T-cell (primary cell): ENCODE data around the gene ATP6V0D1. TPM values are rescaled to one million over a fixed set of nuclear protein-coding genes. Genes with fewer than 3 reads are reported as not detected.

Source experiments
- ATAC-seq, 4 experiments: fragments of 200-7000 bp in 3 of 4; fragments of 150-1000 bp in 1 of 4; cut with Tn5 transposase; replicated peaks in 1 of 4; 1 replicate in 3 of 4; 2 replicates in 1 of 4; pipeline ENCODE4 v1.10.0; 2021; ENCODE audit warnings: moderate library complexity in 3 of 4, mild to moderate bottlenecking in 2 of 4, moderate number of reproducible peaks in 1 of 4
- CTCF ChIA-PET, 2 donors: fragments of 300-600 bp; sonication (Branson Sonifier 250); formaldehyde crosslinking; loops; one replicate each; lab custom pipeline; 2022; ENCODE audit warnings: antibody characterized with exemption in 2 of 2; lab: Charles Lee
- POLR2A ChIA-PET, 2 donors: fragments of 300-600 bp; sonication (Branson Sonifier 250); formaldehyde crosslinking; loops; one replicate each; lab custom pipeline; 2022; ENCODE audit warnings: antibody characterized with exemption in 2 of 2; lab: Charles Lee
- DNase-seq, 35 experiments: peaks; one replicate each; pipeline versions ENCODE4 v3.0.0 to v3.0.0-alpha.2; 2013 to 2023
- H3K27ac ChIP-seq: one replicate; pipeline ENCODE4 v1.5.1; 2013; ENCODE audit warnings: low read length
- H3K27me3 ChIP-seq, 2 experiments: replicated peaks in 1 of 2; 1 replicate in 1 of 2; 2 replicates in 1 of 2; pipeline versions ENCODE4 v1.6.1 to v1.7.0; 2013; ENCODE audit warnings: low read length in 1 of 2, mixed read lengths in 1 of 2; ENCODE audit not compliant: control insufficient read depth in 2 of 2, insufficient read depth in 2 of 2; ENCODE audit errors: extremely low read depth in 1 of 2
- H3K36me3 ChIP-seq, 2 donors: 1 replicate in 1 of 2; 2 replicates in 1 of 2; pipeline versions ENCODE4 v1.6.1 to v1.7.0; 2013; ENCODE audit warnings: low read length in 1 of 2; ENCODE audit not compliant: control insufficient read depth in 2 of 2, insufficient read depth in 1 of 2; ENCODE audit errors: extremely low read depth in 1 of 2
- H3K4me1 ChIP-seq, 2 experiments: 1 replicate in 1 of 2; 2 replicates in 1 of 2; pipeline versions ENCODE4 v1.6.1 to v1.7.0; 2013; ENCODE audit warnings: low read length in 2 of 2, mixed read lengths in 1 of 2; ENCODE audit not compliant: insufficient read depth in 2 of 2, control insufficient read depth in 1 of 2; ENCODE audit errors: extremely low read depth in 1 of 2
- H3K4me3 ChIP-seq, 2 donors: 1 replicate in 1 of 2; 2 replicates in 1 of 2; pipeline versions ENCODE4 v1.5.1 to v1.7.0; 2013; ENCODE audit warnings: mild to moderate bottlenecking in 2 of 2, low read length in 1 of 2, moderate library complexity in 1 of 2; ENCODE audit not compliant: control insufficient read depth in 1 of 2; ENCODE audit errors: extremely low read depth in 1 of 2
- H3K9me3 ChIP-seq: 2 replicates; pipeline ENCODE4 v1.7.0; 2013
- H3K27ac Mint-ChIP-seq, 2 donors: one replicate each; pipeline ENCODE4 v1.8.0; 2020 to 2021; ENCODE audit warnings: mild to moderate bottlenecking in 2 of 2, mixed read lengths in 2 of 2
- H3K27me3 Mint-ChIP-seq, 2 donors: one replicate each; pipeline ENCODE4 v1.8.0; 2021 to 2022; ENCODE audit warnings: mixed read lengths in 2 of 2
- H3K36me3 Mint-ChIP-seq: one replicate; pipeline ENCODE4 v1.8.0; 2021; ENCODE audit warnings: mixed read lengths
- H3K4me1 Mint-ChIP-seq, 3 donors: one replicate each; pipeline ENCODE4 v1.8.0; 2020 to 2022; ENCODE audit warnings: mixed read lengths in 3 of 3, mild to moderate bottlenecking in 1 of 3
- H3K4me3 Mint-ChIP-seq, 3 donors: one replicate each; pipeline ENCODE4 v1.8.0; 2020 to 2022; ENCODE audit warnings: mild to moderate bottlenecking in 3 of 3, mixed read lengths in 3 of 3, moderate library complexity in 3 of 3
- H3K9me3 Mint-ChIP-seq, 3 donors: one replicate each; pipeline ENCODE4 v1.8.0; 2020 to 2022; ENCODE audit warnings: mixed read lengths in 3 of 3
- WGBS: methylation state at CpG from one replicate; pipeline ENCODE4 v1.1.5; 2013; ENCODE audit warnings: missing lambda C conversion rate; ENCODE audit not compliant: insufficient coverage; 5-methylcytosine and 5-hydroxymethylcytosine counted together
- total RNA-seq, 35 experiments: library from RNA in 6 of 35; stranded (reverse) in 6 of 35; fragments of 120-200 nt in 1 of 35; gene quantifications; one replicate each; pipeline versions ENCODE4 v1.2.1 to v1.2.4 and lab custom pipeline; 2013 to 2026

ATP6V0D1 gene
- total RNA-seq, 5 donors from 2014 or later (not counting 1 experiment from before 2014, with no cell fraction given) = 41.5 to 49.6 (median 45.8) TPM

GRCh38 chr16:67393111-67393787, 87.7 kb downstream of the ATP6V0D1 start, which contains the start of gene TPPP3:
TSS of gene TPPP3 (minus strand) at chr16:67393498. CDS start at chr16:67391111, 2,387 bp downstream.
- peaks cover 30 to 45% of the 10 kb centered on the region in 2 donors for H3K27me3 Mint-ChIP-seq
- peak within 1 kb of the TSS; percentile 47 to 71 (median 50) for H3K4me3 Mint-ChIP-seq
- WGBS = 16% methylated on average over 48 of the region's 56 CpGs
- ATAC-seq = peak; percentile 29 to 74 (median 34)
- Histone ChIP-seq H3K9me3 (no peaks in the 10 kb centered on the region), H3K4me3 (peak within 1 kb of the TSS in 1 of 2 donors; percentile 29), H3K27ac (no peak within 1 kb of the TSS), H3K4me1 (peaks cover 0 to 22% of the 10 kb centered on the region in 2 experiments), H3K36me3 (no peaks in the 10 kb centered on the region), H3K27me3 (peaks cover 0 to 69% of the 10 kb centered on the region in 2 experiments)
- H3K36me3 Mint-ChIP-seq = no peaks in the 10 kb centered on the region
- CTCF ChIA-PET = no interaction called here
- H3K27ac Mint-ChIP-seq = no peak within 1 kb of the TSS
- DNase-seq = peak in 17 of 35 experiments; percentile 12 to 54 (median 24)
- H3K9me3 Mint-ChIP-seq = no peaks in the 10 kb centered on the region
- peaks cover 7 to 8% (median 8%) of the 10 kb centered on the region in 3 donors for H3K4me1 Mint-ChIP-seq
- POLR2A ChIA-PET = no interaction called here

- ChIA-PET CTCF (interaction anchor here in 1 of 2 donors (0.6 kb wide), 1 partner anchor 124 kb away, joined by 6 read pairs; no protein-coding TSS in a partner anchor), POLR2A (no interaction called here)
- H3K27me3 ChIP-seq = peaks cover 0 to 61% of the 10 kb centered on the region in 2 experiments
- 87% methylated on average over 18 of the region's 18 CpGs for WGBS
- Mint-ChIP-seq H3K27ac (no peak overlapping the region), H3K4me3 (peak overlapping the region in 1 of 3 donors; percentile 32), H3K9me3 (no peaks in the 10 kb centered on the region), H3K27me3 (peaks cover 27 to 43% of the 10 kb centered on the region in 2 donors), H3K36me3 (no peaks in the 10 kb centered on the region), H3K4me1 (peaks cover 7 to 8% (median 8%) of the 10 kb centered on the region in 3 donors)
- no peak overlapping the region for H3K27ac ChIP-seq
- H3K4me1 ChIP-seq = peaks cover 0 to 22% of the 10 kb centered on the region in 2 experiments
- no peak for ATAC-seq
- no peaks in the 10 kb centered on the region for H3K9me3 ChIP-seq
- H3K36me3 ChIP-seq = no peaks in the 10 kb centered on the region
- no peak for DNase-seq
- H3K4me3 ChIP-seq = no peak overlapping the region
These were observed 88.5 kb downstream of the ATP6V0D1 start for GRCh38 chr16:67392301-67393059.

- no peaks in the 10 kb centered on the region for H3K36me3 ChIP-seq
- no peak overlapping the region for H3K4me3 ChIP-seq
- peaks cover 0 to 22% of the 10 kb centered on the region in 2 experiments for H3K4me1 ChIP-seq
- peak overlapping the region in 1 of 3 donors; percentile 32 for H3K4me3 Mint-ChIP-seq
- H3K27me3 ChIP-seq = peaks cover 0 to 53% of the 10 kb centered on the region in 2 experiments
- WGBS = 68% methylated on average over 12 of the region's 15 CpGs
- CTCF ChIA-PET = interaction anchor here (0.6 kb wide), 2 partner anchors 89 to 123 kb away, joined by 4 to 6 read pairs; no protein-coding TSS in a partner anchor
- peaks cover 7 to 8% (median 8%) of the 10 kb centered on the region in 3 donors for H3K4me1 Mint-ChIP-seq
- no peak overlapping the region for H3K27ac ChIP-seq
- ATAC-seq = no peak
- H3K27me3 Mint-ChIP-seq = peaks cover 22 to 38% of the 10 kb centered on the region in 2 donors
- POLR2A ChIA-PET = no interaction called here
- H3K27ac Mint-ChIP-seq = no peak overlapping the region
- no peaks in the 10 kb centered on the region for H3K9me3 Mint-ChIP-seq
- DNase-seq = no peak
- no peaks in the 10 kb centered on the region for H3K9me3 ChIP-seq
- H3K36me3 Mint-ChIP-seq = no peaks in the 10 kb centered on the region
These were observed 89.3 kb downstream of the ATP6V0D1 start for GRCh38 chr16:67391424-67392300.

DNA sequence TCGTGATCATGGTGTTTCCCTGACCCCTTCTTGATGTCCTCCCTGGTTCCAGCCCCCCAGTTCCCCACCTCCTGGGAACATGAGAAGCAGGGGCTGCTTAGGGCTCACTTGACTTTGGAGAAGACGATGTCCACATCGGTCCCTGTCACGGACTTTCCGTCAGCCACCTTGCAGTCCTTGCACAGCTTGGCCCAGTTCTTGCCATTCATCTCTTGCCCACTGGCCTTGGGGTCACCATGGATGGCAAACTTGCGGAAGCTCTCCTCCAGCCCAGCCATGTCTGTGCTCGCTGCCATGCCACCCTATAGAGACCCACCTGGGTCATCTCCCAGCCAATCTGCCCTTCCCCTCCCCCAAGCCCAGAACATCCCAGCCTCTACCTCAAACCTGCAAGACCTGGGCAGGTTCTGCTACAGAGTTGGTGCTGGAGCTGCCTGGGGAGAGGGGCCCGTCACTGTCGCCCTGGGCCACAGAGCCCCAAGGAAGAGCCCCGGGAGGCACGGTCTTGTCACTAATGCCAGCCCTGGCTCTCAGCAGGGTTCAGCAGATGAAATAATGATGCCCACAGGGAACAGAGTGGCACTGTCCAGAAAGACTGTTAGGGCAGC, 90.0 kb downstream of the ATP6V0D1 start:
- Histone ChIP-seq H3K27me3 (peaks cover 0 to 45% of the 10 kb centered on the region in 2 experiments), H3K4me1 (peaks cover 0 to 22% of the 10 kb centered on the region in 2 experiments), H3K4me3 (no peak overlapping the region), H3K36me3 (no peaks in the 10 kb centered on the region), H3K9me3 (no peaks in the 10 kb centered on the region), H3K27ac (no peak overlapping the region)
- peaks cover 22 to 37% of the 10 kb centered on the region in 2 donors for H3K27me3 Mint-ChIP-seq
- no peaks in the 10 kb centered on the region for H3K9me3 Mint-ChIP-seq
- ChIA-PET POLR2A (no interaction called here), CTCF (interaction anchor here in 1 of 2 donors (0.6 kb wide), 1 partner anchor 89 kb away, joined by 4 read pairs; no protein-coding TSS in a partner anchor)
- H3K36me3 Mint-ChIP-seq = no peaks in the 10 kb centered on the region
- DNase-seq (no peak), ATAC-seq (no peak)
- H3K27ac Mint-ChIP-seq = no peak overlapping the region
- WGBS = 96% methylated on average over 10 of the region's 11 CpGs
- H3K4me1 Mint-ChIP-seq = peaks cover 7 to 8% (median 8%) of the 10 kb centered on the region in 3 donors
- H3K4me3 Mint-ChIP-seq = no peak overlapping the region

GRCh38 chr16:67389911-67390815, 90.8 kb downstream of the ATP6V0D1 start:
- peaks cover 7 to 8% (median 8%) of the 10 kb centered on the region in 3 donors for H3K4me1 Mint-ChIP-seq
- H3K4me3 Mint-ChIP-seq = no peak overlapping the region
- no peak overlapping the region for H3K27ac ChIP-seq
- peaks cover 0 to 38% of the 10 kb centered on the region in 2 experiments for H3K27me3 ChIP-seq
- no peak overlapping the region for H3K27ac Mint-ChIP-seq
- peak in 1 of 35 experiments; percentile 28 for DNase-seq
- no peaks in the 10 kb centered on the region for H3K9me3 ChIP-seq
- H3K9me3 Mint-ChIP-seq = no peaks in the 10 kb centered on the region
- H3K4me3 ChIP-seq = no peak overlapping the region
- H3K4me1 ChIP-seq = peaks cover 0 to 22% of the 10 kb centered on the region in 2 experiments
- H3K36me3 ChIP-seq = no peaks in the 10 kb centered on the region
- ChIA-PET POLR2A (no interaction called here), CTCF (no interaction called here)
- H3K27me3 Mint-ChIP-seq = peaks cover 14 to 29% of the 10 kb centered on the region in 2 donors
- 80% methylated on average over 23 of the region's 27 CpGs for WGBS
- no peak for ATAC-seq
- no peaks in the 10 kb centered on the region for H3K36me3 Mint-ChIP-seq
